GM10266 (cell line): Measurements from ENCODE around the gene ZNF613.

Source experiments
- DNase-seq: peaks from one replicate; pipeline ENCODE4 v3.0.0; 2012; ENCODE audit errors: extremely low spot score
- CTCF ChIP-seq: IDR thresholded peaks from 2 replicates; pipeline ENCODE4 v1.5.1; 2012; ENCODE audit warnings: mild to moderate bottlenecking, low read depth; ENCODE audit not compliant: control insufficient read depth, insufficient read depth; ENCODE audit errors: missing control alignments

The ZNF613 gene

DNA sequence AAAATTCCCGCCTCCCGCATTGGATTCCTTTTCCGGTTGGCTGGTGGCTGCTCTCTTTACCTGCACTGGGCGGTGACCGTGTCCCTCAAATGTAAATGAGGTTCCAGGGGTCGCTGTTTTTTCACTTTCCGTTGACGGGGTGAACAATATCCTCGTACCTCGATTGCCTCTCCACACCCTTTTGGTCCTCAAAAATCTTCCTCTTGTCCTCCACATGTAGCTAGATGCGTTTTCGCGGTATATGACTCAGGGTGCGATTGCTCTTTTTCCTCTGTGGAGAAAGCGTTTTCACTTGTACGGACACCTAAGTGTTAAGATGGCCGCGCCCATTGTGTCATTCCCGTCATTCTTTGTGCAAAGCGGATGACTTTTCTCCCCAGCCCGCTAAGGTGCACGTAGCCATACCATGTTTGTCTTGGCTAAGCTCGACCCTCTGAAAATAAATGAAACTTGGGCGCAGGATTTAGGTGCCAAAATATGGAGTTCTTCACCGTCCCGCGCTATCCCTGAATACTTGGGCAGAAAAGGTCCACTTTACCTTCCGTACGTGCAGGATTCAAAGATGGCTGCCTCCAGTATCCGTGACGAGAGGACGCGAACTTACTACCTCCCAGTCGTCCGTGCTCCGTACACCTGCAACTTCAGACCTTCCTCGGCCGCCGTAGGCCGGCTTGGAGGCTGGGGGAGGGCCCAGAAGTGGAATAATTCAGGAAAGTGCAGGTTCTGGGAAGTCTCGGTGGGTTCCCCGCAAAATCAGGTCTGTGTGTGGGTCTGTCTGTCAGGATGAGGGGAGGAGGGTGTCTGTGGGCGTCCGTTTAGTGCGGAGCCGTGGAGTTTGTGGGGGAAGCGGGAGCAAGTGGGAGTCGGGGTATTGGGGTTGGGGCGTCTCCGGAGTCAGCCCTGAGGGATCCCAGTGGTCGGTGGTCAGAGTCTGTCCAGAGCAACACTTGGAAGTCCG, at the start of gene ZNF613:
ZNF613 (plus strand) TSS at position 689 of the 958 bp plus-strand sequence. CDS start 8,749 bp downstream, outside the sequence.
- DNase-seq = peak; percentile 85
- TF ChIP-seq CTCF = no peak

- no peak for TF ChIP-seq CTCF
- DNase-seq = no peak
These were observed 44.8 kb upstream of the ZNF613 start for GRCh38 chr19:51882518-51882917.

DNA sequence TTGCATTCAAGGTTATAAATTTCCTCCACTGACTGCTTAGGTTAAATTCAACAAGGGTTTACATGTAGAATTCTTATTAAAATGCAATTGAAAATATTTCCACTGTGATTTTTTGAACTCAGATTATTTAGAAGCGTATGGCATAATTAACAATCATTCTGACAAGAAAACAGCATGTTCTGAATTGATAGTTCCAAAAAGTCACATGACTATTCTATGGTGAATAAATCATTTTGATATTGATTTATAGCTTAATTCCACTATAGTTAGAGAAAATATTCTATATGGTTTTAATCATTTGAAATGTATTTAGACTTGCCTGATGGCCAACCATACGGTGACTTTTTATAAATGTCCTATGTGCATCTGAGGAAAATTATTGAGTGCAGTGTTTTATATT, 42.6 kb upstream of the ZNF613 start:
- TF ChIP-seq CTCF = no peak
- DNase-seq = no peak

DNA sequence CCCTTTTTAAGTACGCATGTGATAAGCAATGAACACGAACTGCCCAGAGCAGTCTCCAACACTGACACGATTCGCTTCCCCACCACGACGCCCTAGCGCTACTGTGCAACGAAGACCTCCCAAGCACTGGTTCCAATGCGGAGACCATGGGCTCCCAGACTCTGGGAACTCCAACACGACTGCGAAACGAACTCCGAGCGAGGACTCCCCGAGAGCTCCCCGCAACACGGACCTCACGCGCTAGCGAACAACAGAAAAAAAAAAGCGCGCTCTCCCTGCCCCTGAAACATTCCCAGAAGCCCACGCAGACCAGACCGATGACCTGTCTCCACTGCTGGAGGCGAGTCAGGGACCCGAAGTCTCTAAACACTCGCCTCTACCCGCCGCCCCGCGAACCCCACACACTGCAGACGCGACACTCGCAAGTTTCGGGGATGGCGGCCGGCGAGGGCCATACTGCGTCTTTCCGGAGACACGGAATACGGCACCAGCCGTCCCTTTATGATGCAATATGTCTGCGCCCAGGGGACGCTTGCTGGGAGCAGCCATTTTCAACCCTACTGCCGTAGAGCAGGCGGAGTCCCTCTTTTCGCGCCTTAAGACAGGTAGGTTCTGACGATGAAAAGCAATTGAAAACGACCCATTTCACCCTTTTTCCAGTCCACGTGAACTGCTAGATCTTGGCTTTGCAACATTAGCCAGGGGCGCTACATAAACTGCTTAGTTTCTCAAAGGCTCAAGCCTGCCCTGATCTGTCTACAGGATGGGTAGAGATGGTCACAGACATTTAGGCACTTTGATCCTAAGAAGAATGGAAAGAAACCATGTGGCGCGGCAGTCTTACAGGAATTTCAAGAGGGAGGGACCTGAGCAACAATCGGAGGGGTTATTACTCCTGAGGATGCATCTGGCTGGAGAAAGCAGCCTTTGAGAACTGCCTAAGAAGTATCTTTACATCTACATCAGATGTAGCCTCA, 39.5 kb upstream of the ZNF613 start, which contains the start of gene ZNF577:
ZNF577 (minus strand) TSS at position 430 of the 977 bp plus-strand sequence. CDS start 7,569 bp downstream, outside the sequence.
- DNase-seq = peak; percentile 44
- TF ChIP-seq CTCF = no peak

DNA sequence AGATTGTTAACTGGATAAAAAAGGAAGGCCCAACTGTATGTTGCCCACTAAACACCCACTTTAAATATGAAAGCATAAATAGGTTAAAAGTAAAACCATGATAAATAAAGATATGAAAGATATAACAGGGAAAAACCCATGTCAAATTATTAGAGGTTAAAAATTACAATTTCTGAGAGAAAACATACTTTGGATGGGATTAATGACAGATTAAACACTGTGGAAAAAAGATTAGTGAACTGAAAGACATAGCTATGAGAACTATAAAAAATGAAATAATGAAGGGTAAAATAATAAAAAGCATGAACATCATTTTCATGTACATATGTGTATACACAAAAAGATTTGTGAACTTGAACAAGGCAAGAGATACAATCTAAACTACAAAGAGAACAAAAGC, 37.3 kb upstream of the ZNF613 start:
- no peak for DNase-seq

DNA sequence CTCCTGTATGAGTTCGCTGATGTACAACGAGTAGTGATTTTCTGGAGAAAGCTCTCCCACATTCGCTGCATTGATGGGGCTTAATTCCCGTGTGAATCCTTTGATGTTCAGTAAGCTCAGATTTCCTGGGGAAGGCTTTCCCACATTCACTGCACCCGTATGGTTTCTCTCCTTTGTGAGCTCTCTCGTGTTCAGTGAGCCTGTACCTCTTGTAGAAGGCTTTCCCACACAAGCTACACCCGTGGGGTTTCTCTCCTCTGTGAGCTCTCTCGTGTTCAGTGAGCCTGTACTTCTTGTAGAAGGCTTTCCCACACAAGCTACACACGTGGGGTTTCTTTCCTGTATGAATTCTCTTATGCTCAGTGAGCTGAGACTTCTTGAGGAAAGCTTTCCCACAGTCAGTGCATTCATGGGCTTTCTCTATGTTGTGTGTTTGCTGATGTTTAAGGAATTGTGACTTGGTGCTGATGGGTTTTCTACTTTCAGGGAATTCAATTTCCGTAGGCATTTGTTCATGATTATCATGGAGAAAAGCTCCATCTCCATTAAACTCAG, 36.0 kb upstream of the ZNF613 start:
- DNase-seq = no peak
- no peak for TF ChIP-seq CTCF

More for the DNA sequence above, 37.3 kb upstream of the ZNF613 start:
- TF ChIP-seq CTCF = no peak
